ENCODE measurements around the gene SLC25A12.

- TF ChIP-seq EZH2phosphoT487 (IDR thresholded peaks at IDR 0.05; ENCODE audit: insufficient read depth, low read depth) (no peak), EZH2 (IDR thresholded peaks at IDR 0.05; ENCODE audit: insufficient read depth, poor library complexity, severe bottlenecking) (no peak)
Measured at GRCh38 chr2:171811245-171811628, 82.8 kb downstream of the SLC25A12 start.
